Gastroesophageal sphincter (tissue), 3 donors: ENCODE data around the gene XPO6.

Experiments used
- POLR2A ChIP-seq, 2 donors: fragments of 450-650 bp; IDR thresholded peaks; one replicate each; pipeline ENCODE4 v1.6.1; 2017; ENCODE audit warnings: antibody characterized with exemption in 2 of 2, mild to moderate bottlenecking in 2 of 2, moderate library complexity in 1 of 2
- POLR2AphosphoS5 ChIP-seq: sonication (generic); formaldehyde crosslinking; IDR thresholded peaks from one replicate; pipeline ENCODE4 v1.6.1; 2017; ENCODE audit warnings: antibody characterized with exemption
- TF ChIP-seq, protein P1 (sequence below), 4 experiments: fragments of 200-600 bp in 2 of 4; fragments of 450-650 bp in 2 of 4; sonication (generic) in 1 of 4; IDR thresholded peaks; one replicate each; pipeline ENCODE4 v1.5.1; 2017 to 2019; ENCODE audit warnings: antibody characterized with exemption in 4 of 4, mild to moderate bottlenecking in 2 of 4, moderate library complexity in 2 of 4

DNA sequence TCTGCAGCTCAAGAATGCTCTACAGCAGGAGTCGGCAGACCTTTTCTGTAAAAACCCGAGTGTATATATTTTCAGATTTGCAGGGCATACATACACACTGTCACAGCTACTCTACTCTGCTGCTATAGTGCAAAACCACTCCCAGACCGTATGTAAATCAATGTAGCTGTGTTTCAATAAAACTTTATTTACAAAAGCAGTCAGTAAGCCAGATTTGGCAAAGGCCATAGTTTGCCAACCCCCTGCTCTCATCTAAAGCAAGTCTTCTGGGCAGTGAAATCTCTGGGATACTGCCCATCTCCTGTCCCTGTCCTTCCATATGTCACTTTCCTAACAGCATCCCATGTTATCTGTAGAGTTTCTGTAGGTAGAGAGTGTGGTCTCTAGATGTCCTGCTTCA lies 91.0 kb downstream of the XPO6 start:
- TF ChIP-seq POLR2AphosphoS5 = no peak
- TF ChIP-seq POLR2A (IDR thresholded peaks at IDR 0.05) = no peak
- TF ChIP-seq, protein P1, sequence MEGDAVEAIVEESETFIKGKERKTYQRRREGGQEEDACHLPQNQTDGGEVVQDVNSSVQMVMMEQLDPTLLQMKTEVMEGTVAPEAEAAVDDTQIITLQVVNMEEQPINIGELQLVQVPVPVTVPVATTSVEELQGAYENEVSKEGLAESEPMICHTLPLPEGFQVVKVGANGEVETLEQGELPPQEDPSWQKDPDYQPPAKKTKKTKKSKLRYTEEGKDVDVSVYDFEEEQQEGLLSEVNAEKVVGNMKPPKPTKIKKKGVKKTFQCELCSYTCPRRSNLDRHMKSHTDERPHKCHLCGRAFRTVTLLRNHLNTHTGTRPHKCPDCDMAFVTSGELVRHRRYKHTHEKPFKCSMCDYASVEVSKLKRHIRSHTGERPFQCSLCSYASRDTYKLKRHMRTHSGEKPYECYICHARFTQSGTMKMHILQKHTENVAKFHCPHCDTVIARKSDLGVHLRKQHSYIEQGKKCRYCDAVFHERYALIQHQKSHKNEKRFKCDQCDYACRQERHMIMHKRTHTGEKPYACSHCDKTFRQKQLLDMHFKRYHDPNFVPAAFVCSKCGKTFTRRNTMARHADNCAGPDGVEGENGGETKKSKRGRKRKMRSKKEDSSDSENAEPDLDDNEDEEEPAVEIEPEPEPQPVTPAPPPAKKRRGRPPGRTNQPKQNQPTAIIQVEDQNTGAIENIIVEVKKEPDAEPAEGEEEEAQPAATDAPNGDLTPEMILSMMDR (IDR thresholded peaks at IDR 0.05) = no peak
